GM12864 (cell line): ENCODE results near the gene PACS1.

Experiments used
- DNase-seq: peaks from one replicate; pipeline ENCODE4 v3.0.0-alpha.2; 2011; ENCODE audit warnings: low read depth
- H3K4me3 ChIP-seq: 2 replicates; pipeline ENCODE4 v1.5.1; 2011; ENCODE audit warnings: mild to moderate bottlenecking, low read depth, low read length, control low read depth
- CTCF ChIP-seq: IDR thresholded peaks from 2 replicates; pipeline ENCODE4 v1.5.1; 2011; ENCODE audit warnings: low read depth, mild to moderate bottlenecking, moderate library complexity, low read length, control low read depth, inconsistent platforms; ENCODE audit errors: missing control alignments

The PACS1 gene

GRCh38 chr11:66035653-66036333, 34.3 kb upstream of the PACS1 start:
- no peak for DNase-seq
- no peak for TF ChIP-seq CTCF
- H3K4me3 ChIP-seq: no peak overlapping the region

GRCh38 chr11:66036334-66036710, 33.8 kb upstream of the PACS1 start:
- no peak for DNase-seq
- no peak for TF ChIP-seq CTCF
- no peak overlapping the region for H3K4me3 ChIP-seq

DNA sequence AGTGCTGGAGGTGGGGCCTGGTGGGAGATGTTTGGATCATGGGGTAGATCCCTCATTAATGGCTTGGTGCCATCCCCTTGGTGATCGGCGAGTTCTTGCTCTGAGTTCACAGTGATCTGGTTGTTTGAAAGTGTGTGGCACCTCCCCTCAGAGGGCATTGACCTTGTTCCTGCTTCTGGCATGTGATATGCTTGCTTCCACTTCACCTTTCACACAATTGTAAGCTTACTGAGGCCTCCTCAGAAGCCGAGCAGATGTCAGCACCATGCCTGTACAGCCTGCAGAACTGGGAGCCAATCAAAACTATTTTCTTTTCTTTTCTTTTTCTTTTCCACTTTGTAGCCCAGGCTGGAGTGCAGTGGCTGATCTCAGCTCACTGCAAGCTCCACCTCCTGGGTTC, 32.7 kb upstream of the PACS1 start:
- H3K4me3 ChIP-seq: no peak overlapping the region
- no peak for DNase-seq
- no peak for TF ChIP-seq CTCF

DNA sequence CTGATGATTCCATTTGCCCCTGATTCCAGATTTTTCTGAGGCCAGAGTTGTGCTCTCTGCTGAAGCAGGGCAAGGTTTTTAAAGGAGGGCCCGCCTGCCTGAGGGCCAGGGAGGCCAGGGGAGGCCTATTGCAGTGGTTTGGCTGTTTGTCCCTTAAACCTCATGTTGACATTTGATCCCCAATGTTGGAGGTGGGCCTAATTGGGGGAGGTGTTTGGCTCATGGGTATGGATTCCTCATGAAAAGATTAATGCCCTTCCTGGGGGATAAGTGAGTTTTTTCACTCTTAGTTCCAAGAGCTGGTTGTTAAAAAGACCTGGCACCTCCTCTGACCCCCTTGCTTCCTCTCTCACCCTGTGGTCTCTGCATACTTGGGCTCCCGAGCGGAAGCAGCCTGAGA, 30.3 kb upstream of the PACS1 start:
- no peak for DNase-seq
- no peak overlapping the region for H3K4me3 ChIP-seq
- no peak for TF ChIP-seq CTCF

GRCh38 chr11:66042227-66042995, 27.7 kb upstream of the PACS1 start:
- no peak for TF ChIP-seq CTCF
- DNase-seq: no peak
- no peak overlapping the region for H3K4me3 ChIP-seq

GRCh38 chr11:66042996-66043906, 26.8 kb upstream of the PACS1 start:
- no peak overlapping the region for H3K4me3 ChIP-seq
- TF ChIP-seq CTCF: no peak
- no peak for DNase-seq
